ENCODE data around the gene AGAP1. TPM values are rescaled to one million over a fixed set of nuclear protein-coding genes. Genes with fewer than 3 reads are reported as not detected.

Gene AGAP1
- total RNA-seq, 6 experiments from 2014 or later: 8.1 to 11.2 (median 9.8) TPM

GRCh38 chr2:236157366-236157765, 663.5 kb downstream of the AGAP1 start:
- WGBS (ENCODE audit: insufficient coverage, low coverage, low lambda C conversion rate, missing lambda C conversion rate): 55% methylated on average over 6 of the region's 6 CpGs
- DNase-seq (no peak), ATAC-seq (no peak)
- Histone ChIP-seq H3K36me3 (no peaks in the 10 kb centered on the region), H3K4me1 (no peaks in the 10 kb centered on the region), H3K27me3 (no peaks in the 10 kb centered on the region), H3K9me3 (peaks cover 0 to 3% (median 0%) of the 10 kb centered on the region in 4 donors), H3K27ac (no peak overlapping the region), H3K4me3 (no peak overlapping the region)
- intact Hi-C loops (cut with DNase I): no loop called here
- TF ChIP-seq CTCF (IDR thresholded peaks at IDR 0.05): no peak
- TF ChIP-seq POLR2A (IDR thresholded peaks at IDR 0.05): no peak

GRCh38 chr2:236157815-236158498, 664.1 kb downstream of the AGAP1 start:
- intact Hi-C loops (cut with DNase I): no loop called here
- TF ChIP-seq CTCF (IDR thresholded peaks at IDR 0.05): no peak
- TF ChIP-seq POLR2A (IDR thresholded peaks at IDR 0.05): no peak
- Histone ChIP-seq H3K27me3 (no peaks in the 10 kb centered on the region), H3K4me3 (no peak overlapping the region), H3K27ac (no peak overlapping the region), H3K36me3 (no peaks in the 10 kb centered on the region), H3K9me3 (no peaks in the 10 kb centered on the region), H3K4me1 (no peaks in the 10 kb centered on the region)
- ATAC-seq (no peak), DNase-seq (no peak)
- WGBS (ENCODE audit: insufficient coverage, low coverage, low lambda C conversion rate, missing lambda C conversion rate): 80% methylated on average over 2 of the region's 10 CpGs

DNA sequence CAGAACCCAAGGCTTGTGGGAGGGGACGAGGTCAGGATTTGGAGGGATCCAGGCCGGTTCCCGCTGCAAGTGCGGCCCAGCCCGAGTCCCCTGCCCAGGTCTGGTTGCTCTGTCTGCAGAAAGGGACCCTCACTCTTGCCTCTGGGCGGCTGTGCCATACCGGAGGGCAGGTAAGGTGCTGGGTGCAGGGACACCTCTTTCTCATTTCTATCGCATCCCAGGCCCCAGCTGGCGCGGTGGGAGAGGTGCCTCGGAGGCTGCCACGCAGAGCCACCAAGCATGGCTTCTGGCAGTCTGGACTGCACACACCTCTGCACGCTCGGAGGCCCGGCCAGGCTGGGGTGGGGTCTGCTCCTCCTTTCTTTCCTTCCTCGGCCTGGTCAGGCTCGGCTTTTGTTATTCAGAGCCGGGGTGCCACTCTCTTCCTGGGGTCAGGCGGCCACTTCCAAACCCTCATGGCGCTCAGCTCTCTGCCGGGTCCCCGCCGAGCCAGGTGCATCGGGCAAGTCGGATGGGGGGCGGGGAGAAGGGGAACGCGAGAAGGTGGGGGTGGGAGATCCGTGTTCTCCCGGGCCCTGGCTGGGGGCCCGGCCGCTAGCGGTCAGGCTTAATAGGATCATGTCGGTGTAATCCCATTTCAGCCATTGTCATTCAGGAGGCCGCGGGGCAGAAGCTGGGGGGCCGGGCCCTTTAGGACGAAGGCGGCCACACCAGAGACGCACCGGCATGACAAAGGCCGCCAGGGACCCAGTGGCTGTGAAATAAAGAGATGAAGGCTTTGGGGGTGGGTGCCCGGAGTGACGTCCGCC, 665.3 kb downstream of the AGAP1 start:
- no peak for TF ChIP-seq CTCF (IDR thresholded peaks at IDR 0.05)
- TF ChIP-seq POLR2A (IDR thresholded peaks at IDR 0.05): no peak
- Histone ChIP-seq H3K36me3 (no peaks in the 10 kb centered on the region), H3K9me3 (no peaks in the 10 kb centered on the region), H3K4me1 (peaks cover 0 to 10% (median 0%) of the 10 kb centered on the region in 4 donors), H3K4me3 (no peak overlapping the region), H3K27ac (no peak overlapping the region), H3K27me3 (peaks cover 0 to 8% of the 10 kb centered on the region in 2 donors)
- DNase-seq: no peak
- 10% methylated on average over 11 of the region's 45 CpGs for WGBS (ENCODE audit: insufficient coverage, low coverage, low lambda C conversion rate, missing lambda C conversion rate)
- intact Hi-C loops (cut with DNase I): no loop called here
- ATAC-seq: no peak

GRCh38 chr2:236159778-236160170, 665.9 kb downstream of the AGAP1 start:
- TF ChIP-seq CTCF (IDR thresholded peaks at IDR 0.05): no peak
- no peak for TF ChIP-seq POLR2A (IDR thresholded peaks at IDR 0.05)
- H3K4me3 ChIP-seq: no peak overlapping the region
- intact Hi-C loops (cut with DNase I): no loop called here

More at GRCh38 chr2:236159778-236160170, 665.9 kb downstream of the AGAP1 start:
- no CpG with 5 or more reads among the region's 33 CpGs for whole genome bisulfite sequencing (ENCODE audit: insufficient coverage, low coverage, low lambda C conversion rate, missing lambda C conversion rate)
- Histone ChIP-seq H3K27me3 (peaks cover 5 to 8% of the 10 kb centered on the region in 2 donors), H3K27ac (no peak overlapping the region), H3K9me3 (no peaks in the 10 kb centered on the region), H3K36me3 (no peaks in the 10 kb centered on the region), H3K4me1 (peaks cover 0 to 16% (median 0%) of the 10 kb centered on the region in 4 donors)
- DNase-seq (no peak), ATAC-seq (no peak)

Data from right lobe of liver (tissue), 6 donors.